ENCODE data around the gene SCARF2.
"Not testable (repeated sequence)": the region's sequence is repeated elsewhere in the genome, so short reads cannot be mapped to it uniquely, and the experiment has no call there.

The SCARF2 gene

GRCh38 chr22:20430101-20430719 is 7.4 kb downstream of the SCARF2 start:
- FAIRE-seq (no peak), DNase-seq (ENCODE audit: insufficient read length, low spot score) (no peak)

- no peak for DNase-seq (ENCODE audit: insufficient read length, low spot score)
- no peak for FAIRE-seq
Observed at GRCh38 chr22:20429254-20430100, 8.1 kb downstream of the SCARF2 start.

- FAIRE-seq (no peak), DNase-seq (ENCODE audit: insufficient read length, low spot score) (no peak)
Observed at GRCh38 chr22:20428496-20429253, 8.9 kb downstream of the SCARF2 start.

- FAIRE-seq, result no peak
- DNase-seq (ENCODE audit: insufficient read length, low spot score), result no peak
Observed at GRCh38 chr22:20427945-20428417, 9.6 kb downstream of the SCARF2 start.

GRCh38 chr22:20427104-20427944 is 10.3 kb downstream of the SCARF2 start:
- FAIRE-seq, result no peak
- DNase-seq (ENCODE audit: insufficient read length, low spot score), result no peak

GRCh38 chr22:20426259-20426615 is 11.4 kb downstream of the SCARF2 start:
- DNase-seq (ENCODE audit: insufficient read length, low spot score) (no peak), FAIRE-seq (no peak)

GRCh38 chr22:20425566-20426258 is 11.9 kb downstream of the SCARF2 start:
- FAIRE-seq (no peak), DNase-seq (ENCODE audit: insufficient read length, low spot score) (no peak)

GRCh38 chr22:20424932-20425565 is 12.6 kb downstream of the SCARF2 start:
- DNase-seq (ENCODE audit: insufficient read length, low spot score) (no peak), FAIRE-seq (no peak)

GRCh38 chr22:20424568-20424931 is 13.1 kb downstream of the SCARF2 start:
- DNase-seq (ENCODE audit: insufficient read length, low spot score) (no peak), FAIRE-seq (no peak)

GRCh38 chr22:20423906-20424551 is 13.6 kb downstream of the SCARF2 start:
- no peak for FAIRE-seq
- DNase-seq (ENCODE audit: insufficient read length, low spot score), result no peak

- no peak for DNase-seq (ENCODE audit: insufficient read length, low spot score)
- FAIRE-seq, result no peak
Observed at GRCh38 chr22:20423008-20423905, 14.4 kb downstream of the SCARF2 start.

GRCh38 chr22:20422271-20423007 is 15.2 kb downstream of the SCARF2 start:
- DNase-seq (ENCODE audit: insufficient read length, low spot score), result no peak
- peak; percentile 48 for FAIRE-seq

GRCh38 chr22:20421507-20421874 is 16.1 kb downstream of the SCARF2 start:
- DNase-seq (ENCODE audit: insufficient read length, low spot score) (no peak), FAIRE-seq (no peak)

GRCh38 chr22:20420157-20420842 is 17.3 kb downstream of the SCARF2 start:
- FAIRE-seq (no peak), DNase-seq (ENCODE audit: insufficient read length, low spot score) (no peak)

- DNase-seq (ENCODE audit: insufficient read length, low spot score) (no peak), FAIRE-seq (no peak)
Observed at GRCh38 chr22:20419664-20419951, 18.0 kb downstream of the SCARF2 start.

GRCh38 chr22:20418211-20418788 is 19.3 kb downstream of the SCARF2 start:
- DNase-seq (ENCODE audit: insufficient read length, low spot score) (peak; percentile 74), FAIRE-seq (peak; percentile 64)

GRCh38 chr22:20415699-20416098 is 21.9 kb downstream of the SCARF2 start:
- FAIRE-seq; DNase-seq (ENCODE audit: insufficient read length, low spot score): not testable (repeated sequence)

Data from HTR-8/SVneo (cell line).